Fibroblast of lung (primary cell): ENCODE data around the gene SDK1. TPM values are rescaled to one million over a fixed set of nuclear protein-coding genes. Genes with fewer than 3 reads are reported as not detected.

Experiments used
- DNase-seq, 2 donors: peaks; one replicate each; pipeline versions ENCODE4 v3.0.0 to v3.0.0-alpha.2; 2010; ENCODE audit warnings: low read depth in 2 of 2
- H2AFZ ChIP-seq: 2 replicates; pipeline ENCODE4 v1.5.1; 2012; ENCODE audit warnings: low read length, control low read depth, inconsistent platforms
- H3K27ac ChIP-seq: 2 replicates; pipeline ENCODE4 v1.5.1; 2011; ENCODE audit warnings: low read length, control low read depth; ENCODE audit not compliant: insufficient read depth
- H3K27me3 ChIP-seq: 2 replicates; pipeline ENCODE4 v1.5.1; 2011; ENCODE audit warnings: mild to moderate bottlenecking, low read length; ENCODE audit not compliant: control insufficient read depth, insufficient read depth
- H3K36me3 ChIP-seq: 2 replicates; pipeline ENCODE4 v1.5.1; 2011; ENCODE audit warnings: low read length; ENCODE audit not compliant: control insufficient read depth, insufficient read depth
- H3K4me1 ChIP-seq: 2 replicates; pipeline ENCODE4 v1.5.1; 2011; ENCODE audit warnings: low read length; ENCODE audit not compliant: control insufficient read depth, insufficient read depth; ENCODE audit errors: extremely low read depth
- H3K4me2 ChIP-seq: 2 replicates; pipeline ENCODE4 v1.5.1; 2011; ENCODE audit warnings: low read length, control low read depth; ENCODE audit not compliant: insufficient read depth; ENCODE audit errors: extremely low read depth
- H3K4me3 ChIP-seq, 4 experiments: fragments of 200-600 bp in 1 of 4; sonication (generic) in 1 of 4; replicated peaks in 1 of 4; 2 replicates each; pipeline ENCODE4 v1.5.1; 2011 to 2016; ENCODE audit warnings: low read length in 4 of 4, low read depth in 3 of 4, mild to moderate bottlenecking in 3 of 4, control low read depth in 2 of 4, inconsistent platforms in 1 of 4, mixed read lengths in 1 of 4; ENCODE audit not compliant: insufficient read depth in 1 of 4; ENCODE audit errors: control extremely low read depth in 1 of 4
- H3K79me2 ChIP-seq: 2 replicates; pipeline ENCODE4 v1.5.1; 2012; ENCODE audit warnings: mild to moderate bottlenecking, low read length, inconsistent platforms; ENCODE audit not compliant: control insufficient read depth, insufficient read depth
- H3K9ac ChIP-seq: 2 replicates; pipeline ENCODE4 v1.5.1; 2011; ENCODE audit warnings: mild to moderate bottlenecking, low read length, control low read depth; ENCODE audit not compliant: insufficient read depth
- H3K9me3 ChIP-seq: 2 replicates; pipeline ENCODE4 v1.5.1; 2012; ENCODE audit warnings: low read depth, low read length; ENCODE audit not compliant: control insufficient read depth, insufficient read depth
- H4K20me1 ChIP-seq: 2 replicates; pipeline ENCODE4 v1.5.1; 2011; ENCODE audit warnings: low read length; ENCODE audit not compliant: control insufficient read depth, insufficient read depth; ENCODE audit errors: extremely low read depth
- CTCF ChIP-seq, 2 donors: IDR thresholded peaks in 1 of 2; conservative IDR thresholded peaks in 1 of 2; 1 replicate in 1 of 2; 2 replicates in 1 of 2; pipeline ENCODE4 v1.5.1; 2011 to 2012; ENCODE audit warnings: low read length in 2 of 2, control low read depth in 1 of 2, inconsistent platforms in 1 of 2, low read depth in 1 of 2, mild to moderate bottlenecking in 1 of 2
- EZH2 ChIP-seq: IDR thresholded peaks from 2 replicates; pipeline ENCODE4 v1.5.1; 2012; ENCODE audit warnings: low read length, control low read depth, mild to moderate bottlenecking; ENCODE audit errors: missing control alignments
- polyA plus RNA-seq, 2 donors: library from polyadenylated mRNA; depleted of rRNA in 1 of 2; stranded (reverse) in 1 of 2; unstranded in 1 of 2; fragments of >200 nt; gene quantifications; 2 replicates each; pipeline ENCODE4 v1.2.1, GENCODE V29; 2011 to 2012; ENCODE audit warnings: missing spikeins in 1 of 2
- total RNA-seq: library from RNA; depleted of rRNA; stranded (reverse); fragments of >200 nt; gene quantifications from 2 replicates; pipeline ENCODE4 v1.2.1, GENCODE V29; 2014

Gene SDK1
- total and polyA plus RNA-seq, 2 donors (not counting 1 experiment from before 2014, with no cell fraction given), result 1.0 to 8.6 TPM

- Histone ChIP-seq H3K79me2 (no peaks in the 10 kb centered on the region), H3K4me2 (no peak overlapping the region), H4K20me1 (no peaks in the 10 kb centered on the region), H3K9ac (no peak overlapping the region), H3K9me3 (no peaks in the 10 kb centered on the region), H3K27ac (no peak overlapping the region), H3K36me3 (no peaks in the 10 kb centered on the region), H3K4me1 (no peaks in the 10 kb centered on the region), H3K27me3 (no peaks in the 10 kb centered on the region), H2AFZ (no peak overlapping the region), H3K4me3 (no peak overlapping the region)
- DNase-seq, result no peak
- TF ChIP-seq CTCF (conservative IDR thresholded peaks at IDR 0.05 in 1 of 2, IDR thresholded peaks at IDR 0.05 in 1 of 2; ENCODE audit: low read depth in 1 of 2, low read length in 2 of 2) (no peak), EZH2 (no peak)
Measured at GRCh38 chr7:4024806-4025205, 723.8 kb downstream of the SDK1 start.

- Histone ChIP-seq H3K36me3 (no peaks in the 10 kb centered on the region), H3K9me3 (no peaks in the 10 kb centered on the region), H3K79me2 (no peaks in the 10 kb centered on the region), H3K4me3 (no peak overlapping the region), H3K9ac (no peak overlapping the region), H4K20me1 (no peaks in the 10 kb centered on the region), H3K4me1 (no peaks in the 10 kb centered on the region), H2AFZ (no peak overlapping the region), H3K4me2 (no peak overlapping the region), H3K27me3 (no peaks in the 10 kb centered on the region), H3K27ac (no peak overlapping the region)
- TF ChIP-seq CTCF (conservative IDR thresholded peaks at IDR 0.05 in 1 of 2, IDR thresholded peaks at IDR 0.05 in 1 of 2; ENCODE audit: low read depth in 1 of 2, low read length in 2 of 2) (no peak), EZH2 (no peak)
- DNase-seq, result no peak
Measured at GRCh38 chr7:4025210-4025609, 724.2 kb downstream of the SDK1 start.

- Histone ChIP-seq H3K4me2 (no peak overlapping the region), H3K4me1 (no peaks in the 10 kb centered on the region), H3K79me2 (no peaks in the 10 kb centered on the region), H3K27ac (no peak overlapping the region), H3K4me3 (no peak overlapping the region), H2AFZ (no peak overlapping the region), H3K36me3 (no peaks in the 10 kb centered on the region), H3K27me3 (no peaks in the 10 kb centered on the region), H3K9me3 (no peaks in the 10 kb centered on the region), H4K20me1 (no peaks in the 10 kb centered on the region), H3K9ac (no peak overlapping the region)
- no peak for TF ChIP-seq EZH2
- TF ChIP-seq CTCF (conservative IDR thresholded peaks at IDR 0.05 in 1 of 2, IDR thresholded peaks at IDR 0.05 in 1 of 2; ENCODE audit: low read depth in 1 of 2, low read length in 2 of 2), result no peak
- no peak for DNase-seq
Measured at GRCh38 chr7:4025694-4026615, 724.9 kb downstream of the SDK1 start.
